ENCODE results near the gene TMEM253.

DNA sequence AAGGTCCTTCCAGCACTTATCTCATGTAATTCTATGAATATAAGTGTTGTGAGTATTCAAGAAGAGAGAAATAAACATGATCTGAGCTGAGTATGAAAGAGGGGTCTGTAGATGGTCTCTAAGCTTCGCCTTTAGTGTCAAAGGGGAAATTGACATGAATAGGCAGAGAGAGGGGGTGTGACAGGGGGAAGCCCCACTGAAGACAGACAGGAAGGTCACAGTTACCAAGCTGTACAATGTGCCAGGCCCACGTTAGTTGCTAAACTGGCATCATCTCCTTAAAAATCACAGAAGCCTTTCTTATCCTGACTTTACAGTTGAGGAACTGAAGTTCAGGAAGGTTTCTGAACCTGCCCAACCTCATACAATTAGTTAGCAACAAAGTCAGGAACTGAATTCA is 23.2 kb upstream of the TMEM253 start:
- TF ChIP-seq CTCF (IDR thresholded peaks at IDR 0.05): no peak
- no peak for TF ChIP-seq POLR2A (IDR thresholded peaks at IDR 0.05)

All from thyroid gland (tissue), 4 donors.